Neural progenitor cell (in vitro differentiated cells): ENCODE measurements around the gene CHAF1A.

Source experiments
- CTCF ChIP-seq: fragments of 200-600 bp; sonication (generic); IDR thresholded peaks from 2 replicates; pipeline ENCODE4 v1.5.1; 2017; ENCODE audit warnings: antibody characterized with exemption, mild to moderate bottlenecking
- EZH2 ChIP-seq: fragments of 200-600 bp; sonication (generic); IDR thresholded peaks from 2 replicates; pipeline ENCODE4 v1.6.1; 2017; ENCODE audit warnings: antibody characterized with exemption, mild to moderate bottlenecking, moderate library complexity

DNA sequence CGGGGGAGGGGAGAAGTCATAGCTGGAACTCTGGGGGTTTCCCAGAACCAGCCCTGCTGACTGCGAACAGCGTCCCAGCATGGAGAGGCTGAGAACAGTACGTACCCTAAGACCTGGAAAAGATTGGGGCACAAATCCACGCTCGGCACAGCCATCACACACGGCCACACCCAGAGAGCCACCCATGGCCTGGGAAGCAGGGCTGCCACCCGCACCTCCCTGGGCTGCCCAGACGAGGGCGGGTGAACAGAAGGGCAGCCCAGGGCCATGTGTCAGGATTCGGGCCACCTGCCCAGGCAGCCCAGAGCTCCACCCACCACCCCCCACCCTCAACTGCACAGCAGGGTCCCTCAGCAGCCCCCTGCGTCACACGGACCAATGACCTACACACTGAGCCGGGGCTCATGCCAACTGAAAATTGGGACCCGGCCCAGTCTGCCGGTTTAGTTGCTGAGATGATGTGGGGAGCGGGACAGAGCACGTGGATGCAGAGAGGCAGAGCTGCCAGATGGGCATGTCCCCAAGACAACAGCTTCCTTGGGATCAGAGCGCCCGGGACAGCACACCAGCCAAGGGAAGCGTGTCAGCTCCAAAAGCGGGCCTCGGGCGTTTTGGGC lies 46.7 kb downstream of the CHAF1A start:
- TF ChIP-seq CTCF (no peak), EZH2 (no peak)
